GM19452 (cell line): ENCODE measurements around the gene CAPN11.
A peak's percentile ranks its signal among the peaks of the same experiment; 100 is the strongest.
"Not testable (repeated sequence)": the region's sequence is repeated elsewhere in the genome, so short reads cannot be mapped to it uniquely, and the experiment has no call there.

Experiments used
- ATAC-seq: cut with Tn5 transposase; IDR thresholded peaks from one replicate; pipeline ENCODE4 v1.9.1; 2021; ENCODE audit not compliant: unreplicated experiment

The CAPN11 gene

GRCh38 chr6:44129841-44130322 is 28.7 kb upstream of the CAPN11 start:
- ATAC-seq: no peak

GRCh38 chr6:44131892-44132291 is 26.7 kb upstream of the CAPN11 start:
- no peak for ATAC-seq

- no peak for ATAC-seq
These were observed 26.1 kb upstream of the CAPN11 start for GRCh38 chr6:44132476-44132875.

GRCh38 chr6:44133003-44133931 is 25.4 kb upstream of the CAPN11 start:
- ATAC-seq: no peak

- ATAC-seq: no peak
These were observed 24.5 kb upstream of the CAPN11 start for GRCh38 chr6:44133981-44134711.

- ATAC-seq: no peak
These were observed 23.4 kb upstream of the CAPN11 start for GRCh38 chr6:44135173-44135758.

GRCh38 chr6:44135875-44136274 is 22.7 kb upstream of the CAPN11 start:
- ATAC-seq: no peak

- no peak for ATAC-seq
These were observed 19.8 kb upstream of the CAPN11 start for GRCh38 chr6:44138717-44139350.

GRCh38 chr6:44139351-44139743 is 19.3 kb upstream of the CAPN11 start:
- ATAC-seq: no peak

- ATAC-seq: no peak
These were observed 15.8 kb upstream of the CAPN11 start for GRCh38 chr6:44142835-44143234.

GRCh38 chr6:44143731-44144130 is 14.9 kb upstream of the CAPN11 start:
- no peak for ATAC-seq

GRCh38 chr6:44144536-44144935 is 14.1 kb upstream of the CAPN11 start:
- not testable (repeated sequence) for ATAC-seq

GRCh38 chr6:44145839-44146238 is 12.8 kb upstream of the CAPN11 start:
- no peak for ATAC-seq

- no peak for ATAC-seq
These were observed 11.9 kb upstream of the CAPN11 start for GRCh38 chr6:44146685-44147084.

GRCh38 chr6:44147256-44147655 is 11.4 kb upstream of the CAPN11 start:
- ATAC-seq: no peak

- ATAC-seq: no peak
These were observed 10.3 kb upstream of the CAPN11 start for GRCh38 chr6:44148306-44148705.

GRCh38 chr6:44149369-44150012 is 9.1 kb upstream of the CAPN11 start:
- ATAC-seq: no peak

GRCh38 chr6:44150317-44150917 is 8.2 kb upstream of the CAPN11 start:
- ATAC-seq: no peak

GRCh38 chr6:44151348-44152108 is 7.1 kb upstream of the CAPN11 start:
- ATAC-seq: peak; percentile 76

- ATAC-seq: no peak
These were observed 6.5 kb upstream of the CAPN11 start for GRCh38 chr6:44152109-44152461.
